Stimulated activated CD8-positive, alpha-beta memory T cell treated with anti-CD3 and anti-CD28 coated beads, Interleukin-4, amount 100 ng/mL, for 1 hour (primary cell): ENCODE results near the gene DNAJC1.

Experiments used
- DNase-seq, 2 donors: peaks; one replicate each; pipeline ENCODE4 v3.0.0-alpha.2; 2020; ENCODE audit warnings: low read depth in 2 of 2, low spot score in 1 of 2

DNAJC1 gene

DNA sequence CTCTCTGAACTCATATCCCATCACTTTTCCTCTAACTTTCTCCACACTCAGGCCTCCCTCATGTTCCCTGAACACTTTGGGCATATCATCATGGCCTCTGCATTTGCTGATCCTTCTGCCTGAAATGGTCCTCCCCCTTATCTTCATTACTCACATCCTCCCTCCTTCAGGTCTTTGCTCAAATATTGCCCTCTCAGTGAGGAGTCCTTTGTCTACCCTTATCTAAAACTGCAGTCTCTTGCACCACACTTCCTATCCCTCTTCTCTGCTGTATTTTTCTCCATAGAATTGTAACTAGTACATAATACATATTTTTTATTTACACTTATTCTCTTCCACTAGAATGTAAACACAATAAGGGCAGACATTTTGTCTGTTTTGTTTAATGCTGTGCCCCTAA, 41.7 kb downstream of the DNAJC1 start:
- no peak for DNase-seq

DNA sequence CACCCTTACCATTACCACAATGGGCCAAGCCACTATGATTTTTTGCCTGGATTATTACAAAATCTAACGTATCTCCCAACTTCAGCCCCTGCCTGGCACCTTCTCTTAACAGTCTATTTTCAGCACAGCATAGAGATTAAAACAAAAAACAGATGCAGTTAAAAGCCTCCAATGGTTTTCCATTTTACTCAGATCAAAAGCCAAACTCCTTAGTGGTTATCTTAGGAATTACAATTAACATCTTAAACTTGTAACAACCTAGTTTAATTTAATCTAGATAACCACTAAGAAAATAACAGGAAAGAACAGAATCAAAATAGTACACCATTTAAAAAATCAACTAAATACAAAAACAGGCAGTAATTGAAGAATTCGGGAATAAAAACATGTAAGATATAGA, 43.5 kb downstream of the DNAJC1 start:
- DNase-seq = no peak

DNA sequence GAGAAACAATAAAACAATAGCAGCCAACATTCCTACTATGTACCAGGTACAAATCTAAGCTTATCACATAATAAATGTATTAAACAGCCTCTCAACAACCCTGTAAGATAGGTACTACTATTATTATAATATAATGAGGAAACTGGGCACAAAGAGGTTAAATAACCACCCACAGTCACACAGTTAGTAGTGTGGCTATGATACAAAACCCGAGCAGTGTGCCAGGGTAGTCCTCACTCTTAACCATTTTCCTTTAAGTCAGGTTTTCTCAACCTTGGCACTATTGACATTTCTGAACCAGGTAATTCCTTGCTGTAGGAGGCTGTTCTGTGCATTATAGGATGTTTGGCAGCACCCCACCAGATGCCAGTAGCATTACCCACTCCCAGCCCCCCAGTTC, 48.8 kb downstream of the DNAJC1 start:
- DNase-seq = no peak

DNA sequence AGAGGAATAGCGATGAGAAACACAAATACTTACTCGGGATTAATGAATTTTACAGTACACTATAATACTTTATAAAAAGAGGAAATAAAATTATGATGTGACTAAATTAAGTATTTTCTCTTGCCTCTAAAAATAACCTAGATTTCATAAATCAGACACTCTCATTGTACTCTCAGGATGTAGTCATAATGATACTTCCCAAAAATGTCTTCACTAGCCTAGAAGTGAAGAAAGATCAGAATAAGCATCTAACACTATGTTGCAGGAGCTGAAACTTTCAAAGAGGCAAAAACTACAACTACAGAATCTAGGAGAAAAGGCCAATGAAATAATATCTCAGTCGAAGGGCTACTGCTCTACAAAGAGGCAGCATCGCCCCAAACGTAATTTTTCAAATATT, 49.4 kb downstream of the DNAJC1 start:
- no peak for DNase-seq

DNA sequence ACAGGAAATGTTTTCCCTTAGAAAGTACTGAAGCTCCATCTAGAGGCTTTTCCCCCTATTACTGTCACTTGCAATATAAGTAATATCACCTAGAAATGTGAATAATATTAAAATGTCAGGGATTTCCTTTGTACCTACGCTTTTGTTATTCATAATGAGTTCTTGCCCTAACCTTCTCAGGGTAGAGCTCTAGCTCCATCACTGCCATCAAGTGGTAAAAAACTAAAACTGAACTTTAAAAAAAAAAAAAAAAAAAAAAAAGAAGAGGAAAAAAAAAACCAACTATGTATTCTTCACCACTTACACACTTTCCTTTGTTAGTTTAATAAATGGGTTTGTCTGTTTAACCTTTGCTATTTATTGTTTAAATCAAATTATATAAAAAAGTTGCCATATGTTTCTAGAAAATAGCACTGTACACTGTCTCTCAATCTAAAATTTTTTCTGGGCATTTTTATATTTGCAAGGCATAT, 49.9 kb downstream of the DNAJC1 start:
- DNase-seq = no peak

DNA sequence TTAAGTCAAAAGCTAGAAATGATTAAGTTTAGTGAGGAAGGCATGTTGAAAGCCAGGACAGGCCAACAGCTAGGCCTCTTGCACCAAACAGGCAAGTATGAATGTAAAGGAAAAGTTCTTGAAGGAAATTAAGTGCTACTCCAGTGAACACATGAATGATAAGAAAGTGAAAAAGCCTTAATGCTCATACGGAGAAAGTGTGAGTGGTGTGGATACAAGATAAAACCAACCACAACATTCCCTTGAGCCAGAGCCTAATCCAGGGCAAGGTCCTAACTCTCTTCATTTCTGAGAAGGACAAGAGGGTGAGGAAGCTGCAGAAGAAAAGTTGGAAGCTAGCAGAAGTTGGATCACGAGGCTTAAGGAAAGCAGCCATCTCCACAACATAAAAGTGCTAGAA, 53.0 kb downstream of the DNAJC1 start:
- DNase-seq = no peak

DNA sequence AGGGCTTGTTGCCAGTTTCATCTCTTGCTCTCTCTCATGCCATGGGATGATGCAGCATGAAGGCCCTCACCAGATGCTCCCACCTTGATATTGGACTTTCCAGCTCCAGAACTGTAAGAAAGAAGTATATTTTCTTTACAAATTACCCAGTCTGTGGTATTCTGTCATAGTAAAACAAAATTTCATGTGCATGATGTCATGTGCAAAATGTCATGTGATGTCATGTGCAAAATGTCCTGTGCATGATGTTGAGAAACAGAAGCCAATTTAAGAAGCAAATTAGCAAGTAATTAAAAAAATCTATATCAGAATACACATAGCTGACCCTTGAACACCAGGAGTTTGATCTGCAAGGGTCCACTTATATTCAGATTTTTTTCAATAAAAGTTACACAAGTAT, 56.6 kb downstream of the DNAJC1 start:
- no peak for DNase-seq

DNA sequence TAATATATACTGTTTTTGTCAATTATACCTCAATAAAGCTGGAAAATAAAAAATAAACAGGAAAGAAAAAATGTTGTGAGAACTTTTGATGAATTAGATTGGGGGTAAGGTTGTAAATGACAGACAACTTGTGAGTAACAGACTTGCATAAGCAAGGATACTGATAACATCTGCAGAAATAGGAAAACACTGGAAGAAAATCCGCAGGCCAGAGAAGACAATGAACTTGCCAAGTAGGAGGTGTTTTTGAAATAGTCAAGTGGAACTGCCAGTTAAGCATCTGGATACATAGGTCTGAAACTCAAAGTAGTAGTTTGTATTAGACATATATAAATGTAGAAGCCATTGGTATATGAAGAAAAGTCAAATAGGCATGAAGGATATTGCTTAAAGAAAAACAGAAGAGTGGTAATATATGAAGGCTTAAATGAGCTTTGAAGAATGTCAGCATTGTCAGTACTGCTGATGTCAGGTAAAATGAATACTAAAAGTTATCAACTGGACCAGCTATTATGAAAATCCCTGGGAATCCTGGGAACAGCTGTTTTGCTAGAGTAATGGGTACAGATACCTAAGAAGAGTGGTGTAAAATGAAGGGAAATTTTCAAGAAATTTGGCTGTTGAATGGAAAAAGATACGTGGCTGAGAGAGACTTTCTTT, 58.7 kb downstream of the DNAJC1 start:
- no peak for DNase-seq

DNA sequence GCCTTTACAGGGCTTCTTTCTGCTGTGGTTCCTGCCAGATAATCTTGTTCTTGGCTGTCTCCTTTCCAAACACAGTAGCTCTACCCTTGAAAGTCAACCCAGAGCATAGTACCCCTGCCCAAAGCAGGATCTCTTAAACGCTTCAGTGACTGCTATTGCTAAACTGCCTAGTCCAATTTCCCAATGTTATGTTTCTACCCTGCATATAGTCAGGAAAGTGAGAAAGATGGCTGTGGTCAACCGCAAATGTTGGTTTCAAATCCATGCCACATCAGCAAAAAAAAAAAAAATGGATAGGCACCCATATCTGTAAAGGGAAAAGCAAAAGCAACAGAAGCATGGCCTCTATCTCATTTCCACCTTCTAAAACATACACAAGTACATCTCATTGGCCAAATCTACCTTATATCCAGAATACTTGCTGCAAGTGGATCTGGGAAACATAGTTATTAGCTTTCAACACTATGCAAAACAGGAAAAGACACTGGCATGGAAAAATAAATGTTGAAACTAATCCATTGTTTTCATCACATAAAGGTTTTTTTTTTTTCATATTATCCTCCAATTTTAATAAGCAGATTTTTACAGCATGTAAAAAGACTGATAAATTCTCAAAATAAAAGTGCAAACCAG, 59.8 kb downstream of the DNAJC1 start:
- no peak for DNase-seq

DNA sequence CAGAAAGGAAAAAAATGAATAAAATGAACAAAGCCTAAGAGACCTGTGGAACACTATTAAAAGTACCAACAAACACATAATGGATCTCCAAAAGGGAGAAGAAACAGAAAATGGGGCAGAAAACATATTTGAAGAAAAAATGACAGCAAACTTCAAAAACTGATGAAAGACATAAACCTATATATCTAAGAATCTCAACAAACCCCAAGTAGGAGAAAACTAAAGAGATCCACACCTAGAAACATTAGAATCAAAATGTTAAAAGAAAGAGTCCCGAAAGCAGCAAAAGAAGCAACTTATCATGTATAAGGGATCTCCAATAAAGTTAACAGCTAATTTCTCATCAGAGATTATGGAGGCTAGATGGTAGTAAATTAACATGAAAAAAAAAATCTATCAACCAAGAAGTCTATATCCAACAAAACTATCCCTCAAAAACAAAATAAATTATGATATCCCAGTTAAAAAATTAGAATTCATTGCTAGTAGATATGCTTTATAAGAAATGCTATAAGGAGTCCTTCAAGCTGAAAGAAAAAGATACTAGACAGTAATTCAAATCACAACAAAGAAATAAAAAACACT, 68.0 kb downstream of the DNAJC1 start:
- no peak for DNase-seq

DNA sequence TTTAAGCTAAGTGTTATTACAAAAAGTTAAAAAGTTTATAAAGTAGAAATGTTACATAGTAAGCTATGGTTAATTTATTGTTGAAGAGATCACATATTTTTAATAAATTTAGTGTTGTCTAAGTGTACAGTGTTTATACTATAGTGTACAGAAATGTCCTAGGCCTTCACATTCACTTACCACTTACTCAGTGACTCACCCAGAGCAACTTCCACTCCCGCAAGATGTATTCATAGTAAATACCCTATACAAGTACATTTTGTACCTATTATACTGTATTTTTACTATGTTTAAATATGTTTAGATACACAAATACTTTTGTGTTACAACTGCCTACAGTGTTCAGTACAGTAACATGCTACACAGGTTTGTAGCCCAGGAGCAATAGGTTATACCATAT, 69.2 kb downstream of the DNAJC1 start:
- no peak for DNase-seq

DNA sequence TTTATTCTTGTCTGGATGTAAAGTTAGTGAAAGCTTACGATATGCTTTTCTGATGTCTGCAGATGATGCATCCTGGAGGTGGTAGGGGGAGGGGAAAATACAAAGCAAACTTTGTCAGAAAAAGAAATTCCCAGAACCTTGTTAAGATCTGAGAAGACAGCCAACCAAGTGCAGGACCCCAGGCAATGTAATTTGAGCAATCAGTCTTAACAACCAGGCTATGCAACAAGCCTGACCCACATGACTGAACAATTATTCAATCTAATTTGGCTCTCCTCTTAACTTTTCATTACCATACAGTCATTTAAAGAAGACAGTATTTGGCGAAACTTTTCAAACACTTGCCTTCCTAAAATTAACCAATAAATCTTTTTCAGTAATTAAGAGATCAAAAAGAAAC, 74.5 kb downstream of the DNAJC1 start:
- no peak for DNase-seq

DNA sequence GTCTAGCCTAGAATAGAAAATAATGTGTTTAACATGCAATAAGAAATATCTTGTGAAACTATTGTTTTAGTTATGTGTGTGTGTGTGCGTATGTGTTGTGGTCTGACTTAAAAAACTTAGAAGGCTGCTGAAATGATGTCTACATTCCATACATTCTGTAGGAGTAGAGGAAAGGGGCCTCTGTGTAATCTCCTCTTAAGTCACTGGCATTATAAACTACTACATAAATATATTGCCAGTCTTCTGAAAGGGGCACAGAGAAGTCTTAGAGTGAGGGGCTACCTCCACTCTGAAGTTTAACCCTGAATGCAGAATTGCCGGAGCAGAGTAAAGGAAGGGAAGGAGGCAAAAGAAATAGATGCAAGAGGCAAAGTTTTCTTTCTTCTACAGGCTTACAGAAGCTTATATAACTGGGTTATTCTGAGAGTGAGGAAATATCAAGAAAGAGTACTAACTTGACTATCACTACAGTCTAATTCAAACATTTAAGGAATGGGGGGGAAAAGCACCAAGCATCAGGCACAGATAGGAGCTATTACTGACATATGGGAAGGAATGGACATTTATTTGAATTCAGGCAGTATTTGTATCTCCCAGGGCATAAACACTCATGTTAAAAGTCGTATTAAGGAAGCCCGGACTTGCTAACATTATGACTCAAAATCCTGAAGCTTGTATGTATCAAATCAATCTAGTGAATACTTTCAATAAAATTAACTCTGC, 75.7 kb downstream of the DNAJC1 start:
- DNase-seq = no peak

DNA sequence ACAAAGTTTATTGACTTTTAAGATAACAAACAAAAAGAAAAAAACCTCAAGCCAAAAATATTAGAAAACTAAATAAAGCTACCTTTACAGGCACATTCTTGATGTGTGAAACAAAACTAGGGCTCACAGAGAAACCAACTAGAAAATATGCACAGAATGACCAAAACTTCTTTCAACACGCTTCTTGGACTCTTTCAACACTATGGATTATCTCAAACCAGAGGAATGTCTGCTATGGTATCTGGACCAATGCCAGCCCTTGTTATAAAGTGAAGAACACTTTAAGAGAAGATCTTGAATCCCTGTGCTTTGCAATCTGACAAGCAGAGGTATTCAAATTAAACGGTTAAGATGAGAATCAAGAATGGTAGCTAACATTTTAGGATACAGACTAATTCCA, 76.6 kb downstream of the DNAJC1 start:
- no peak for DNase-seq

DNA sequence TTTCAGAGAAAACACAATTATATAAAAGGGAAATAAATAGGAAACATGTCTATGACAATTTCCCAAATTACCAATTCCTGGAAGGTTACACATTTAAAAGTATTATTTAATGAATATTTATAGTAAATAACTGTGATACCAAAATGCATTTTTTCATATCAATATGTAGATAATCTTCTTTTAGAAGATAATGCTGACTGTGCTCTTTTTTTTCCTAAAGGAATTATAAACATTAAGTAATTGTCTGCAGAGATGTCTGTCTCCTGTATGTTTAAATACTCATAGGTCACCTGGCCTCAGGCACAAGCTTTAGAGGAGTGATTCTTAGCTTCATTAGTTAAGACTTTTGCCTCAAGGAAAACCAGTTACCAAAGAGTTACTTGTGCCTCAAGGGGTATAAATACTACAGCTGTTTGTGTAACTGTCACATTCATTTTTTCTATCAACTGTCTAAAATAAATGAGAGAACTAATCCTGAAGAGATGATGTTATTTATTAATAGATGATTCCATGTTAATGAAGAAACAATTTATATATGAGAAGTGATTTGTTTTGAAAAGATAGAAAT, 77.1 kb downstream of the DNAJC1 start:
- no peak for DNase-seq

DNA sequence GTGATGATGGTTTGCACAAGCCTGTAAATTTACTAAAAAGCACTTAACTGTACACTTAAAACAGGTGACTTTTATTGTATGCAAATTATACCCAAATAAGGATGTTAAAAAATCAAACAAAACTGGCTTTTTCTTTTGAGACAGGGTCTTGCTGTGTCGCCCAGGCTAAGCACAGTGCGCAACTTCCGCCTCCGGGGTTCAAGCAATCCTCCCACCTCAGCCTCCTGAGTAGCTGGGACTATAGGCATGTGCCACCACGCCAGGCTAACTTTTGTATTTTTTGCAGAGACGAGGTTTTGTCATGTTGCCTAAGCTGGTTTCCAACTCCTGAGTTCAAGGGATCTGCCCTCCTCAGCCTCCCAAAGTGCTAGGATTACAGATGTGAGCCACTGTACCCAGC, 77.7 kb downstream of the DNAJC1 start:
- DNase-seq = no peak

DNA sequence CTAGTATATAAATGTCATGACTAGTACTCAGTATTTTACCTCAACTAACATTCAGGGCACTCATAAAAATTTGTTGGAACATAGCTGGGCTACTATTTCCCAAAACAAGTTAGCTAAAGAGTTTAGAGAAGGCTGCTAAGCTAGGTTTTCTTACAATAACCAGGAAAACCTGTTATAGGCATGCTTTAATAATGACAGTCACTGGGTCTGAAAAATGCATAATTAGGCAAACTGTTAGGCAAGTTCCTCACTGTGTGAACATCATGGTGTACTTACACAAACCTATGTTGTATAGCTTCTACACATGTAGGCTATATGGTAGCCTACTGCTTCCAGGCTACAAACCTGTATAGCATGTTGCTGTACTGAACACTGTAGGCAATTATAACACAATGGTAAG, 79.0 kb downstream of the DNAJC1 start:
- no peak for DNase-seq

DNA sequence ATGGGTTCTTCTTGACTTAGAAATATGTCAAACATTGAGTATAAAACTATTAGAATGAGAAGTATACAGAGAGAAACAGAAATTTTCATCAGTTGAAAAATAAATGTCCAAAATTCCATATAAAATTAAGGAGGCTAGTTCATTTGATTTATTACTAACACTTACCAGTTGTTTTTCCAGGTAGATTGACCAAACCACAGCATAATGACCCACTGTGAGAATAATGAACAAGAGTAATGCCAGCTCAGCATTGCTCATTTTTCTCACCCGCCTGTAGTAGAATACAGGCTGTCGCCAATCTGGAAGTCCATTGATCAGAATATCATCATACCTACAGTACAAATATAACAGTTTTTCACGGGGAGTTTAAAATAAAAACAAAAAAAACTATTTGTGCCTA, 82.9 kb downstream of the DNAJC1 start:
- DNase-seq = no peak

DNA sequence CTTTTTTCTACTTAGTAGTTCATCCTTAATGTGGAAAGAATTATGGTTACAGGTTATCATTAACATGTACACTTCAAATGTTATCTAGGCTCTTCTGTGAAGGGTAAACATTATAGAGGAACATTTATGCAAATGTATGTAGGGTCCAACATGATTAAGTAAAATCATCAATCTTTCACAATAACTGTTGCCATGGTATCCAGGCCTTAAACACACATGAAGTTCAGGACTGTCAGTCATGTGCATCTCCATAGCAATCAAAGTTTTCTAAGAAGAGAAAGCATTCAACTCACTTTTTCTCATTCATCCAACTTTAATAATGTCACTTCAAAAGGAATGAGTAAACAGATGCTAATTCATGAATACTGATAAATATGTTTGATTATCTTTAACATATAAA, 83.6 kb downstream of the DNAJC1 start:
- no peak for DNase-seq

DNA sequence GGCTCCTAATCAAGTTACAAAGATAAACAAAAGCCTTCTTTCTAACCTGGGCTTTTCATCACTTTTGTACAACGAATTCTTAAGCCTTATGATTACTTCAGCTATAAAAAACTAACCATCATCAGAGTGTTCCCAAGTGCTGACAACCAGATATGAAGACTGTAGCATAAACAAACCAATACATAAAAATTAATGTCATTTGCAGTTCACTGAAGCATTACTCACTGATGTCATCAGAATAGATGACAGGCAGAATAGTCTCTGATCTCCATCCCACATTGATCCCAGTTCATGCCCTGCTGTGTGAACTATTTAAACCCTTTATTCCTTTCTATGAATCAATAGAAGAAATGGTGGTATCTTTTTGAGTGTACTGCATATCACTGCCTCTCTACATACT, 84.4 kb downstream of the DNAJC1 start:
- DNase-seq = no peak

DNA sequence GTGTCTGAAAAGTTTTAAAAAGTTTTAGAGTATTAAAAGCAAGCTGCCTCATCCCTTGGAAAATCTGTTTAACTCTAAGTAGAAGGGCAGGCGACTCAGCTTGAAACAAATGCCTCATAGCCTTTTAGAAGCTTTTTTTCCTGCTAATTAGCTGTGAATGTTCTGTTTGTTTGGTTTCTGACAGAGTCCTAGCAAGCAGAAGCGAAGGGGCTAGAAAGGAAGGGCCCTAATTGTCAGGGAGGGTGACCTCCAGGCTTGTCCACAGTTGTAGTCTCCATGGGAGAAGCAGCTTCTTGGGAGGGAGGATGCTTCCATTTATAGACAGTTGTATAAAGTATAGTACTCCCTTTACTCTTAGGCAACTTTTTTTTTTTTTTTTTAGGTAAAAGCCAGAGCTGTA, 90.9 kb downstream of the DNAJC1 start:
- no peak for DNase-seq

DNA sequence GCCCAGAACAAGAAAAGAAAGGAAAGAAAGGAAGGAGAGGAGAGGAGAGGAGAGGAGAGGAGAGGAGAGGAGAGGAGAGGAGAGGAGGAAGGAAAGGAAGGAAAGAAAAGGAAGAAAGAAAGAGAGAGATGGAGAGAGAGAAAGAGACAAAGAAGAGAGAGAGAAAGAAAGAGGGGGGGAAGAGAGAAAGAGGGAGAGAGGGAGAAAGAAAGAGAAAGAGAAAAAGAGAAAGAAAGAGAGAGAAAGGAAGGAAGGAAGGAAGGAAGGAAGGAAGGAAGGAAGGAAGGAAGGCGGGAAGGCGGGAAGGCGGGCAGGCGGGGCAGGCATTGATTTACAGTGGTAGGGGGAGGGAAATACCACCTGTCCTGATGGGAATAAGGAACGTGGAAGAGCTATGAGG, 92.7 kb downstream of the DNAJC1 start:
- no peak for DNase-seq
